ENCODE results near the gene SKAP2.

Gene SKAP2

GRCh38 chr7:26864309-26865093 lies at the start of gene SKAP2:
SKAP2 (minus strand) TSS chr7:26864590; CDS start chr7:26864429, 161 bp downstream.
- peak within 1 kb of the TSS; percentile 94 for H3K4me3 ChIP-seq (ENCODE audit: low read length)
- TF ChIP-seq CTCF (conservative IDR thresholded peaks at IDR 0.05; ENCODE audit: low read length): no peak
- peak; percentile 98 for DNase-seq (ENCODE audit: low read depth)

- peak; percentile 18 for DNase-seq (ENCODE audit: low read depth)
- TF ChIP-seq CTCF (conservative IDR thresholded peaks at IDR 0.05; ENCODE audit: low read length): no peak
- H3K4me3 ChIP-seq (ENCODE audit: low read length): no peak overlapping the region
Observed at GRCh38 chr7:26912933-26913536, 48.6 kb upstream of the SKAP2 start.

- no peak overlapping the region for H3K4me3 ChIP-seq (ENCODE audit: low read length)
- DNase-seq (ENCODE audit: low read depth): peak; percentile 1
- TF ChIP-seq CTCF (conservative IDR thresholded peaks at IDR 0.05; ENCODE audit: low read length): no peak
Observed at GRCh38 chr7:26912338-26912737, 47.9 kb upstream of the SKAP2 start.

- no peak for TF ChIP-seq CTCF (conservative IDR thresholded peaks at IDR 0.05; ENCODE audit: low read length)
Observed at GRCh38 chr7:26910221-26910620, 45.8 kb upstream of the SKAP2 start.

GRCh38 chr7:26900251-26900650 lies 35.9 kb upstream of the SKAP2 start:
- TF ChIP-seq CTCF (conservative IDR thresholded peaks at IDR 0.05; ENCODE audit: low read length): no peak
- DNase-seq (ENCODE audit: low read depth): no peak
- H3K4me3 ChIP-seq (ENCODE audit: low read length): no peak overlapping the region

More at GRCh38 chr7:26910221-26910620, 45.8 kb upstream of the SKAP2 start:
- DNase-seq (ENCODE audit: low read depth): peak; percentile 79
- H3K4me3 ChIP-seq (ENCODE audit: low read length): no peak overlapping the region

- TF ChIP-seq CTCF (conservative IDR thresholded peaks at IDR 0.05; ENCODE audit: low read length): no peak
- H3K4me3 ChIP-seq (ENCODE audit: low read length): no peak overlapping the region
- no peak for DNase-seq (ENCODE audit: low read depth)
Observed at GRCh38 chr7:26899519-26899918, 35.1 kb upstream of the SKAP2 start.

GRCh38 chr7:26898891-26899290 lies 34.5 kb upstream of the SKAP2 start:
- peak; percentile 63 for DNase-seq (ENCODE audit: low read depth)
- no peak overlapping the region for H3K4me3 ChIP-seq (ENCODE audit: low read length)
- no peak for TF ChIP-seq CTCF (conservative IDR thresholded peaks at IDR 0.05; ENCODE audit: low read length)

Data from AG10803 (cell line).